Colonic mucosa (tissue), 4 donors: Measurements from ENCODE around the gene TBCD. TPM values are rescaled to one million over a fixed set of nuclear protein-coding genes. Genes with fewer than 3 reads are reported as not detected.

Experiments used
- DNase-seq: peaks from one replicate; pipeline ENCODE4 v3.0.0-alpha.2; 2020
- H3K27ac ChIP-seq: fragments of 200-600 bp; one replicate; pipeline ENCODE4 v1.8.0; 2021
- H3K27me3 ChIP-seq: fragments of 200-600 bp; one replicate; pipeline ENCODE4 v1.8.0; 2021
- H3K36me3 ChIP-seq: fragments of 200-600 bp; one replicate; pipeline ENCODE4 v1.8.0; 2021
- H3K4me1 ChIP-seq: fragments of 200-600 bp; one replicate; pipeline ENCODE4 v1.8.0; 2021; ENCODE audit warnings: mild to moderate bottlenecking
- H3K4me3 ChIP-seq: fragments of 200-600 bp; one replicate; pipeline ENCODE4 v1.8.0; 2021
- H3K9ac ChIP-seq, 2 donors: one replicate each; pipeline ENCODE4 v1.7.0; 2013; ENCODE audit warnings: control low read depth in 2 of 2, low read depth in 2 of 2, low read length in 2 of 2
- H3K9me3 ChIP-seq: fragments of 200-600 bp; one replicate; pipeline ENCODE4 v1.8.0; 2021
- intact Hi-C: fragments of 100-400 bp; cut with DNase I; formaldehyde crosslinking; loops from one replicate; pipeline ENCODE4 v1.14.1; 2022
- total RNA-seq, 2 donors: library from RNA; stranded (reverse); fragmentation: NEBNext Ultra II Directional in 1 of 2; extraction: Animal tissue kit (Norgen Biotek cat#: 25700) in 1 of 2; gene quantifications; one replicate each; pipeline ENCODE4 v1.2.1, GENCODE V29; 2021
- TF ChIP-seq, protein P1 (sequence below): fragments of 200-600 bp; IDR thresholded peaks from one replicate; pipeline ENCODE4 v1.8.0; 2022; ENCODE audit warnings: antibody characterized with exemption, mild to moderate bottlenecking
- donor health status: healthy.
- donor health status: DM: no; HTN: no; CAD: no.
- donor health status: DM: no; HTN: no; CAD: no.

TBCD gene
- total RNA-seq, 2 donors from 2014 or later = 49.2 to 101 TPM

DNA sequence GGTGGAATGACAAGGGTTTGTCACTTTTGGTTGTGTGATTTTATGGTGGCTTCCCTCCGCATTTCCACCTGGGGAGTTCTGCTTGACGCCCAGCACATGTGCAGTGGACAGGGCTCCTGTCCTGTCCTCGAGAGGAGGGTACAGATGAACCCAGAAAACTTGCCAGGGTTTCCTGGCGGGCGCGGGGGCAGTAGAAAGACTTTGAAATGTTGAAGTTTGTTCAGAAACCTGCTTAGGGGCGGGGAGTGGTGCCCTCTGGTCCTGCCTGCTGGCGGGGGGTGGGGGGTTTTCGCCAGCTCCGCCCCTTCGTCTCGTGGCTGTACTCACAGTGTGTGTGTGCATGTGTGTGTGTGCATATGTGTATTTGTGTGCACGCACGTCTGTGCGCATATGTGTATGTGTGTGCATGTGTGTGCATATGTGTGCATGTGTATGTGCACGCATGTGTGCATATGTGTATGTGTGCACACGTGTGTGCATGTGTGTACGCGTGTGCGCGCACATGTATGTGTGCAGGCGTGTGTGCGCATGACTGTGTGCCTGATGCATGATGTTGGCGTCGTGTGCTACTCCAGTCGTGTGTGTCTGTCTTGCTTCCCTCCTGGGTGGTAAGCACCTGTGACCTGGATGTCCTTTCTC is 28.6 kb upstream of the TBCD start:
- no peaks in the 10 kb centered on the region for H3K36me3 ChIP-seq

DNA sequence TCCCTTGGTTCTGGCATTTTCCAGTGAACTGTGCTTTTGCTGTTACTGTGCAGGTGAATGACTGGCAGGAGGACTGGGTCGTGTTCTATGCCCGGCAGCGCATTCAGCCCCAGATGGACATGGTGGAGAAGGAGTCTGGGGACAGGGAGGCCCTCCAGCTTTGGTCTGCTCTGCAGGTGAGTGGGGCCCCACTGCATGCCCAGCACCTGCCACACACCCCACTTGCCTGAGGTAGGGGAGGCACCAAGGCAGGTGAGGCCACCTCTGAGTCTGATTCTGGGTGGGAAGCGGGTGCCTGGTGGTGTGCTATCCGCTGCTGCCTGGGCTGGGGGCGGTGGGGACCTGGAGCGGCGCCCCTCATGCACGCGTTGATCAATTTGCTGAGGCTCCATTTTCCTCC is 25.4 kb upstream of the TBCD start:
- intact Hi-C loops = no loop called here
- no peaks in the 10 kb centered on the region for H3K36me3 ChIP-seq
- DNase-seq = no peak
- no peaks in the 10 kb centered on the region for H3K27me3 ChIP-seq
- no peaks in the 10 kb centered on the region for H3K4me1 ChIP-seq
- no peaks in the 10 kb centered on the region for H3K9me3 ChIP-seq
- no peak overlapping the region for H3K4me3 ChIP-seq
- H3K9ac ChIP-seq = no peak overlapping the region
- TF ChIP-seq, protein P1, sequence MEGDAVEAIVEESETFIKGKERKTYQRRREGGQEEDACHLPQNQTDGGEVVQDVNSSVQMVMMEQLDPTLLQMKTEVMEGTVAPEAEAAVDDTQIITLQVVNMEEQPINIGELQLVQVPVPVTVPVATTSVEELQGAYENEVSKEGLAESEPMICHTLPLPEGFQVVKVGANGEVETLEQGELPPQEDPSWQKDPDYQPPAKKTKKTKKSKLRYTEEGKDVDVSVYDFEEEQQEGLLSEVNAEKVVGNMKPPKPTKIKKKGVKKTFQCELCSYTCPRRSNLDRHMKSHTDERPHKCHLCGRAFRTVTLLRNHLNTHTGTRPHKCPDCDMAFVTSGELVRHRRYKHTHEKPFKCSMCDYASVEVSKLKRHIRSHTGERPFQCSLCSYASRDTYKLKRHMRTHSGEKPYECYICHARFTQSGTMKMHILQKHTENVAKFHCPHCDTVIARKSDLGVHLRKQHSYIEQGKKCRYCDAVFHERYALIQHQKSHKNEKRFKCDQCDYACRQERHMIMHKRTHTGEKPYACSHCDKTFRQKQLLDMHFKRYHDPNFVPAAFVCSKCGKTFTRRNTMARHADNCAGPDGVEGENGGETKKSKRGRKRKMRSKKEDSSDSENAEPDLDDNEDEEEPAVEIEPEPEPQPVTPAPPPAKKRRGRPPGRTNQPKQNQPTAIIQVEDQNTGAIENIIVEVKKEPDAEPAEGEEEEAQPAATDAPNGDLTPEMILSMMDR = no peak
- no peak overlapping the region for H3K27ac ChIP-seq

More for the DNA sequence above, 28.6 kb upstream of the TBCD start:
- Histone ChIP-seq H3K9me3 (no peaks in the 10 kb centered on the region), H3K4me1 (no peaks in the 10 kb centered on the region), H3K9ac (no peak overlapping the region), H3K4me3 (no peak overlapping the region), H3K27me3 (no peaks in the 10 kb centered on the region), H3K27ac (no peak overlapping the region)
- TF ChIP-seq, protein P1 = no peak
- intact Hi-C loops = no loop called here
- DNase-seq = no peak

DNA sequence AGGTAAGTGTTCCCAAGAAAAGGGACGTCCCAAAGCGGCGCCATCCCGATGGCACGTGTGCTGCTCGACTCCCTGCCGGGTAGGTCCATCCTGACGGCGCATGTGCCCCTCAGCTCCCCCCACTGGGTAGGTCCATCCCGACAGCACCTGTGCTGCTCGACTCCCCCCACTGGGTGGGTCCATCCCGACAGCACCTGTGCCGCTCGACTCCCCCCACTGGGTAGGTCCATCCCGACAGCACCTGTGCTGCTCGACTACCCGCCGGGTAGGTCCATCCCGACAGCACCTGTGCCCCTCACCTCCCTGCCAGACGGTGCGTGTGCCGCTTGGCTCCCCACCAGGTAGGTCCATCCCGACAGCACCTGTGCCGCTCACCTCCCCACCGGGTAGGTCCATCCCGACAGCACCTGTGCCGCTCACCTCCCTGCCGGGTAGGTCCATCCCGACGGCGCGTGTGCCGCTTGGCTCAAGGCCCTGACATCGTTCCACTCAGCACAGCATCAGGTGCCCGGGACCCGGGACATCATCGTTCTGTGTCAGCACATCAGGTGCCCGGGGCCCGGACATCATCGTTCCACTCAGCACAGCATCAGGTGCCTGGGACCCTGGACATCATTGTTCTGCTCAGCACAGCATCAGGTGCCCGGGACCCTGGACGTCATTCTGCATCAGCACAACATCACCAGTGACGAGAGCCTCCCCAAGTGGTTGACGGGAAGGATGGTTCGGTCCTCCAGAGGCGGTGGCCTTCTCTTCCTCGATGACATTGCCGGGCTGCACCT is 22.2 kb upstream of the TBCD start:
- Histone ChIP-seq H3K36me3 (no peaks in the 10 kb centered on the region), H3K4me3 (no peak overlapping the region), H3K9me3 (no peaks in the 10 kb centered on the region), H3K27ac (no peak overlapping the region), H3K4me1 (no peaks in the 10 kb centered on the region), H3K27me3 (no peaks in the 10 kb centered on the region), H3K9ac (no peak overlapping the region)
- TF ChIP-seq, protein P1 = no peak
- DNase-seq = no peak
- intact Hi-C loops = no loop called here

DNA sequence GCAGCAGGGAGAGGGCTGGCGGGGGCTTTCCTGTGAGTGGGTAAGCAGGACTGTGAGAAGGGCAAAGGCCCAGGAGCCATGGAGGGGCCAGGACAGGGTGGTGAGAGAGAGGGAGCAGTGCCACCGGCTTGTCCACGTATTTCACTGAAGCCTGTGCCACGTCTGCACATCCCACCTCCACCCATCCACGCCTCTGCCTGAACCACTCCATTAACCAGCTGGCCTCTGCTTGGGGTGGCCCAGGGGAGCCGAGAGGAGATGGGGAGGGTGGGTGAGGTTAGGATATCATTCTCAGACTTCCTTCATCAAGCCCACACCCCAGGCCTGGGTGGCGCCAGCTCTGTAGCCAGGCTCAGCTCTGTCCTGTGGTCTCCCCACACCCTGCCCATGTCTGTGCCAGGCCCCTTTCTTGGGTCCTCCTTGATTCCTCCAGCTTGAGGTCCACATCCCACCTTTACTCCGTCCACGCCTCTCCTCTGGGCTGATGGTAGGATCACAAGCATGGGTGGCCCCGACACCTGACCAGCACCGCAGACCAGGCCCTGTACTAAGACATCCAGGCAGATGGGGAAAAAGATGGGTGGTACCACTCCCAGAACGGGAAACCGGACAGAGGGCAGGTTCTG is 19.6 kb upstream of the TBCD start:
- Histone ChIP-seq H3K4me1 (no peaks in the 10 kb centered on the region), H3K9me3 (no peaks in the 10 kb centered on the region), H3K9ac (no peak overlapping the region), H3K4me3 (no peak overlapping the region), H3K27me3 (no peaks in the 10 kb centered on the region), H3K27ac (no peak overlapping the region), H3K36me3 (no peaks in the 10 kb centered on the region)
- TF ChIP-seq, protein P1 = no peak
- DNase-seq = no peak
- intact Hi-C loops = no loop called here

DNA sequence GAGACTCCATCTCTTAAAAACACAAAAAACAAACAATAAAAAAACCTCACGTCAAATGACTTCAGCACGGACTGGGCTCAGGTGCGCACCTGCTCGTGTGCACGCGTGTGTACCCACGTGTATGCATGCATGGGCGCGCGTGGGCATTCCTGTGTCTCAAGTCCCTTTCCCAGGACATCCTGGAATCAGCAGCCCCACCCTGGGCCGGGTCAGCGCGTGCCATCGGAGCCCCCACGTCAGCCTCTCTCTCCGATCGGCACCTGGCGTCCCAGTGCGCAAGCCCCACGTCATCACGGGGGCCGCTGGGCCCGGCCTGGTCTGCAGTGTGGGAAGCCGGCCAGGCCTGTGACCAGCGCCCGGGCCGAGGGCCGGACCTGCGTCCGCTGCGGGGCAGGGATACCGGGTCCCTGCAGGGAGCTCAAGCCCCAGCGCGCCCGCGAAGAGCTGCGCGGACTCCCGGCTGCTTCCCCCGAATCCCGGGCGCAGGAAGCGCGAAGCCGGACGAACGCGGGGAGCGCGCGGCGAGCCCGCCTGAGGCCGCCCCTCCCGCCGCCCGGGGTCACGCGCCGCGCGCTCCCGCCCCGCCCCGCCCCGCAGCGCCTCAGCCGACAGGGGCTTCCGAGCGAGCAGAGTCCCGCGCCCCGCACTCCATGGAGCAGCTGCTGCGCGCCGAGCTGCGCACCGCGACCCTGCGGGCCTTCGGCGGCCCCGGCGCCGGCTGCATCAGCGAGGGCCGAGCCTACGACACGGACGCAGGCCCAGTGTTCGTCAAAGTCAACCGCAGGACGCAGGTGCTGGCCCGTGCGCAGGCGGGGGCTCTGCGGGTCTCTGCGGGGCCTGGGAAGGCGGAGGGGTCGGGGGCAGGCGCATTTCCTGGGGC is 16.6 kb upstream of the TBCD start, which contains the start of gene FN3K:
Gene FN3K (plus strand): TSS at position 629 of the 880 bp plus-strand sequence. CDS start 22 bp downstream, at position 651.
- Histone ChIP-seq H3K27ac (peak within 1 kb of the TSS; percentile 60), H3K4me3 (peak within 1 kb of the TSS; percentile 73), H3K27me3 (no peaks in the 10 kb centered on the region), H3K9me3 (no peaks in the 10 kb centered on the region), H3K9ac (peak within 1 kb of the TSS; percentile 89 to 90), H3K36me3 (peaks cover under 1% of the 10 kb centered on the region), H3K4me1 (no peaks in the 10 kb centered on the region)
- intact Hi-C loops = no loop called here
- peak; percentile 77 for DNase-seq
- TF ChIP-seq, protein P1 = no peak
